HG02588 (cell line): ENCODE data around the gene RNF175.

Experiments
- ATAC-seq: cut with Tn5 transposase; IDR thresholded peaks from one replicate; pipeline ENCODE4 v1.9.1; 2021; ENCODE audit warnings: mild to moderate bottlenecking, moderate library complexity; ENCODE audit not compliant: unreplicated experiment

RNF175 gene

DNA sequence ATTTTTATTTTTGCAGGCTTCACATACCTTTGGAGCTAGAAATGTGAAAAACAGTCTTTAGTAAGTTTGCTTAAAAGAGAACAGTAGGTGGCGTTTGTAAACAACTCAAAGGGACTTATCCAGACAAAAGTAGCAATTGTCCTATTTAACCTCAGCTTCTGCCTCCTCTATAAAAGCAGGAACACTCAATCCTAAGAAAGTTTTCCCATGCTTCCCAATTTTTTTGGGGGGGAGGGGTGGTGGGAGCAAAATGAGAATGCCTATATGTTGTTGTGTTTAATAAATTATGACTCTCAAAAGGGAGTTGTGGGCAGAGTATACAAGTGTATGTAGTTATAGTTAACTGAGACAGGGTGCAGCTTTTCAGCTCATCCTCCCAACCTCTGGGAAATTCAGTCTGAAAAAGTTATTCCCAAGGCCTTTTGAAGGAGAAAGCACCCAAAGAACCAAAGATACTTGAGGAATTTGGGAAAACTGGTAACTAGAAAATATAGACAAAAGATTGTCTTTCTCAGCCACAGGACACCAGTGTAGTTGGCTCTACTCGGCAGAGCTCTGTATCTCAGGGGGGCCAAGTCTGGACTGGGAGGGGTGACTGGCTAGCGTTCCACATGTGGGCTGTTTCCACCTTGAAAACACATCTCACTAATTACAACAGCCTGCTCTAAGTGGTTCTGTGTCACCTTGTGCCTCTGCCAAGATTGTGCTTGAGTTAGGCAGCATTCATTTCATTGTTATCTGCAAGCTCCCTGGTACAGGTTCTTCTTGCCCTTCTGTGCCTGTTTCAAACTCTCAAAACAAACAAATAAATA is 26.3 kb upstream of the RNF175 start:
- ATAC-seq, result no peak

DNA sequence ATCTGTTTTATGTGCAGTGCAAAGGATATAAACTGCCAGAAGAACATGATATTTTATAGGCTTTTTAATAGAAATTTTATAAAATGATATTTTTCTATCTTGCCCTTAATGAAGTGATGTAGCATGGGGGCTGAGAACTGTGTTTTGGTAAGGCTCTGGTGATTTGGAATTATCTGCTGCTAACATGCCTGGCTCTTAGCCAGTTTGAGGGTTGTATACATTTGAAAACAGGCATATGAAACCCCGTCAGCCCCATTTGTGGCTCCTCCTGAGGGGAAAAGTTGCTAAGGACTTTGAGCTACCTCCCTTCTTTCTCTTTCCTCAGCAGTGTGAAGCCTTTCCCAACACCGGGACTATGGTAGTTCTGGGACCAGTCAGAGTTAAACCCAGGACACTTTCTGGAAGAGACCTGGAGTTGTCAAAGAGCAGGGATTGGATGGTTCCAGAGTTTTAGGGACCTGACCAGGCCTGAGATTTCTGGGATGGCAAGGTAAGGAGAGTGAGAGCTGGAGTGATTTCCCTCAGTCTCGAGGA is 24.4 kb upstream of the RNF175 start:
- ATAC-seq, result no peak

DNA sequence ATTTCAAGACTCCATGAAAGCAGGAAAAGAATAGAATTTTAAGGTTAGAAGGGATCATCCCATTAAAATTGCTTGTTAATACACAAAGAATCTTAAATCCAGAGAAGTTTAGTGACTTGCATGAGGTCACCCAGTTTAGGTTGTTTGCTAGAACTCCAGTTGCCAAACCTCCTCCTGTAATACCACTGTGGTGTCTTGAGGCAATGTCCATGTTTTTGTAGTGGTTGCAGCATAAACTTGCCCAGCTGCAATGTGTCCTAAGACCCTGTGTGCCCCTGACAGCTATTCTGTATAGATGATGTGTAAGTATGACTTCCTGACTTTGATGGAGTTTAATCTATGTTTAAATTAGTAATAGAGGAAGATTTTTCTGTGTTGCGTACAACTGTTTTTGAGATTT is 22.8 kb upstream of the RNF175 start:
- ATAC-seq, result no peak

DNA sequence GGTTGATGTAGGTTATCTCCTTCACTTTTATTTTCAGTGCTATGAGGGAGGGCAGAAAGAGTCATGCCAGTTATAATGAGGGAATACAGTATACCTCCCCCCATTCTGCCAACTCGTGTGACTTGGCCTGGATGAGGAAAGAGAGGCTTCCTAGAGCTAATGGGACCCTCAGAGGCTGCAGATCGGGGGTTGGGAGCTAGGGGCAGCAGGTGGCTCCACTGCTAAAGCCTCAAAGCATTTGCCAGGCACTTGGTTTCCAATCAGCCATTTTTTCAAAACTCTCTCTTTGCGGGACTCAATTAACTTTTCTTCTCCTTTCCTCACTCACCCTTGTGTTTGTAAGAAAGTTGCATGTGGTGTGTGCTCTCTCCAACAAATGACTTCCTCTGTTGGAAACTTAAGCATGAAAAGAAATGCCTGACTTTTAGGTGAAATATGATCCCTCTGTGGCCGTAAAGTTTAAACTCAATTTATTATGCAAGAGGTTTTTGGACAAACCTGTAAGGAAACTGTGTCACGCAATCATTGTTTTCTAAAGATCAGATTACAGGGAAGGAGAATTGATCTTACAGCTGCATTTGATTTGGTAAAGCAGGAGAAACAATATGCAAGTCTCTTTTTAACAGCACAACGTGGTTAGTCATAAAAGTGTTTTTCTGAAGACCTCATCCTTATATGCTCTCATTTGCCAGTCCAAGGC is 22.0 kb upstream of the RNF175 start:
- ATAC-seq, result no peak

DNA sequence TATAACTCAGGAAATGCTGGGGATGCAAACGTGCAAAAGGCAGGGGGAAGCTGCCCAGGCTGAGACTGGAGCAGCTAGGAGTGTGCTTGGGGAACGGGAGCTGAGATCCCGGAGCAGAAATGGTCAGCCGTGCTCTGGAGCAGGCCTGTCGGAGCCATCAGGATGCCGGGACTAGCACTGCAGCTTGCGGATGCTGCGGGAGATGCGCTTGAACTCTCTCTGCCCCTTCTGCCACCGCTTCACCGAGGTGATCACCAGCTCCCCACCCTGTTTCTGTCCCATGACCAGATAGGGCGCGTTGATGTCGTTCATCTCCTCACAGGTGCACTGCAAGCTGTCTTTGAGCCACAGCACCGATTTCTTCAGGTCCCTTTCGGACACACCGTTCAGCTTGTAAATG is 21.5 kb upstream of the RNF175 start:
- ATAC-seq, result no peak

DNA sequence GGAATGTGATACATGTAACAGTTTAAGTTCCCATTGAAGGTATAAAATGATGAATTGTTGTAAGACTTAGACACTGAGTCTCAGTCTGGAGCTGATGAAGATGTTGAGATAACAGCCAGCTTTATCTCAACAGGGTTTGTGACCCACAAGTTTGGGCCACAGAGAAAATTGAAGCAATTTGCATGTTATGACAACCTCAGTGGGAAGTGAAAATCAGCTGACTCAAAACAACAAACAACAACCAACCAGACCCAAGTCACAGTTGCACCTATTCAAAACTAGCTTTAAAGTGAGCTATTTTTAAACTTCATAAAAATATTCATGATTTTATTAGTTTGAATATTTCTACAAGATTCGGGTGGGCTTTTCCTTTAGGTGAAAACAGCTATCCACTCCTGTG is 21.1 kb upstream of the RNF175 start:
- no peak for ATAC-seq

DNA sequence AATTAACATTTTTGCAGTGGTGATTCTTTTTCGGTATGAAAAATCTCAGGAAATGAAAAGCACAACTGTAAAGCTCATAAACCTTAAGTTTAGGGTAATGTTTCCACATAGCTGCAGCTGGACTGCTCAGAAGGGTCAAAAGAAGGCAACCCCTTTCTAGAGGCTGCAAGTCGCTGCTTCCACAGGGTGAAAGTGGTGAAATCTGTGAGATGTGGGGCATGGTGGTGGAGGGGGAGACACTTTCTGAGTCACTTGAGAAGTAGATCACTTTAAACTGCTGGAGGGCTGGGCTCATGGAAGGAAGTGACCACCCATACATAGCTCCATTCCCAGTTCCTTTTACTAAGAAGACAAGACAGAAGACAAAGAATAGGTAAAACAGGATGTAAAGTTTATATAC is 20.4 kb upstream of the RNF175 start:
- ATAC-seq, result no peak

DNA sequence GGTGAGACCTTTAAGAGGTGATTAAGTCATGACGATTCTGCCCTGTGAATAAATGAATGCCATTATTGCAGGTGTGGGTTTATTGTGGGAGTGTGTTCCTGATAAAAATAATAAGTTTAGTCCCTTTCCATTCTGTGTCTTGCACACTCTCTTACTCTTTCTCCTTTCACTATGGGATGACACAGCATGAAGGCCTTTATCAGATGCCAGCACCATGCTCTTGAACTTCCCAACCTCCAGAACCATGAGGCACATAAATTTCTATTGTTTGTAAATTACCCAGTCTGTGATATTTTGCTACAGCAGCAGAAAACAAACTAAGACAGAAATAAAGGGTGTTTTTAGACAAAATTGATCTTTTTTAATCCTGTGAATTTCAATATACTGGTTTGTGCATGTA is 18.6 kb upstream of the RNF175 start:
- no peak for ATAC-seq

DNA sequence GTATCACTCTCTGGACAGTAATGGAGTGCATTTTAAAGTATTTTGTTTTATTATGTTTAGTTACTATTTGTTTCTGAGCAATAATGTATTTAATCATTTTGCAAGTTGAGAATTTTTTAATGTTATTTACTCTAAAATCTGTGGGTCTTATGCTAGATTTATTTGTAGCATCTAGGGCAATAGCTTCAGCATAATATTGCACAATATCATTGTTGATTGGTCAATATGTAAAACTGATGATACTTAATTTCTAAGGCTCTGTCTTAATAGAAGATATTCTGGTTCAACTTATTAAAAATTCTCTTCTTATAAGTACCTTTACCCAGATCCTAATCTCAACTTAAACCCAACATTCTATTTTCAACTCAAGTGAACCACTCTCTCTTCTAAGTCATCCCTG is 17.6 kb upstream of the RNF175 start:
- ATAC-seq, result no peak

DNA sequence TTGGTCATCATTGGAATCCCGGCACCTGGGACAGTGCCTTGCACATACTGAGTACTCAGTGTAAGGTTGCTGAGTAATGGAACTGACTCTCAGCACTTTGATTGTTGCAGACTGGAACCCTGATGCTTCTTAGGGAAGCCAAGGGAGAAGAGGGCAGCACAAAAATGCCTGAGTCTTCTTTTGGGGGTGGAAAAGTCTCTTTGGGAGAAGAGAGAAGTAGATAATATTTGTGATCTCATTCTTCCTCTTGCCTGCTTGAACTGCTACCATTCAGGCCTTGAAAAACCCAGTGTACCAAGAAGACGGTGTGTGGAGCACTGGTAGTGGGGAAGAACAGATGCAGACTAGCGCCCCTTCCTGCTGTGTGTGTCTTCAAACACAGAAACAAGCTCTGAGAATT is 16.8 kb upstream of the RNF175 start:
- ATAC-seq, result no peak

DNA sequence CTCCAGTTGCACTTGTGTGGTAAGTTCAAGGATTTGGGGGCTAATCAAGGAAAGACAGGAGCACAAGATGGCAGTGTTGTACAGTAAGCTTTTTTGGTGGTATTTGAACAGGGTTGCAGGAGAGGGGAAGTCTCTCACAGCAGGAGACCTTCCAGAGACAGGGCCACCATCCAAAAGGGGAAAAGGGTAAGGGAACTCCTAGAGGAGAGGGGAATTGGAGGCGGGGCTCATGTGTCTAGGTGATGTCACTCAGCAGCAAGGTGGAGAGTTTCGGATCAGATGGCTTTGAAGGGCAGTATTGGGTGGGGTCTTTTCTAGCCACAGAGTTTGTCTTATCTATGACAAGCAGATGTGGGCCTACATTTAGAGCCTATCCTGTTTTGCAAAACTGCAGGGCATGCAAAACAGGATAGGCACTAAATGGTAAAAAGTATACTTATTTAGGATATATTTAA is 13.4 kb upstream of the RNF175 start:
- ATAC-seq, result no peak

DNA sequence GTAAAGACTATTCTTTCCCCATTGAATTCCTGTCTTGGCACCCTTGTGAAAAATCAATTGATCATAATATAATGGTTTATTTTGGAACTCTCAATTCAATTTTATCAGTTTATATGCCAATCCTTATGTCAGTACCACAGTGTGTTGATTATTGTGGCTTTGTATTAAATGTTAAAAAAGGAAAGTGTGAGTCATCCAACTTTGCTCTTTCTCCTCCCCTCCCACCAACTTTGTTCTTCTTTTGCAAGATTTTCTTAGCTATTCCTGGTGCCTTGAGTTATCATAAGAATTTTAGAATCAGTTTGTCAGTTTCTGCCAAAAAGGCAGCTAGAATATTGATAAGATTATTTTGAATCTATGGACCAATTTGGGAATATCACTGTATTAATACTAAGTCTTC is 11.2 kb upstream of the RNF175 start:
- no peak for ATAC-seq

DNA sequence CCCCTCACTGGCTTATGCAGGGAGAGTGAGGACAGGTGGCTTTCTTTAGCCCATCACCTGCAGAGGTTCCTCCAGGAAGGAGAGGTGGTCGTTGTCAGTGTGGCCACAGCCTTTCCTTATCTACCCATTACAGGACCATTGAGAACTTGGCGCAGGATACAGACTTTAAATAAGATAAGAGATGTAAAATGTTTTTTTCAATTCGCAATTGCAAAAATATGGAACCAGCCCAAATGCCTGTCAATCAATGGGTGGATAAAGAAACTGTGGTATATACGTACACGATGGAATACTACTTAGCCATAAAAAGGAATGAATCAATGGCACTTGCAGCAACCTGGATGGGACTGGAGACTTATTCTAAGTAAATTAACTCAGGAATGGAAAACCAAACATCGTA is 6.9 kb upstream of the RNF175 start:
- ATAC-seq, result no peak

DNA sequence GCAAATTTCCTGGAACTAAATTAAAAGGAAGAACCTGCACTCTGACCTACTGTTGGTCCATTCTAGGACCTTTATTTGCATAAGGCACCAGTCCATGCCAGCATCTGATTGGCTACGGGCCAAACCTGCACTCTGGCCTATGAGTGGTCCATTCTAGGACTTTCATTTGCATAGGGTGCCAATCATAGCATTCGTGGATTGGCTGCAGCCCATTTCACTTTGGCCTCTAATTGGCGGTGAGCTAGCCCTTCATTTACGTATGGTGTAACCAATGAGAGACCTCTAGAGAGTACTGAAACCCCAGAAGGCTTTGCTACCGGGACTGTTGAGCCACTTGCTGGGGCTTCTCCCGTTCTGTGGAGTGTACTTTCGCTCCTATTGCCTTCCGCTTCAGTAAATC is 6.1 kb upstream of the RNF175 start:
- no peak for ATAC-seq

DNA sequence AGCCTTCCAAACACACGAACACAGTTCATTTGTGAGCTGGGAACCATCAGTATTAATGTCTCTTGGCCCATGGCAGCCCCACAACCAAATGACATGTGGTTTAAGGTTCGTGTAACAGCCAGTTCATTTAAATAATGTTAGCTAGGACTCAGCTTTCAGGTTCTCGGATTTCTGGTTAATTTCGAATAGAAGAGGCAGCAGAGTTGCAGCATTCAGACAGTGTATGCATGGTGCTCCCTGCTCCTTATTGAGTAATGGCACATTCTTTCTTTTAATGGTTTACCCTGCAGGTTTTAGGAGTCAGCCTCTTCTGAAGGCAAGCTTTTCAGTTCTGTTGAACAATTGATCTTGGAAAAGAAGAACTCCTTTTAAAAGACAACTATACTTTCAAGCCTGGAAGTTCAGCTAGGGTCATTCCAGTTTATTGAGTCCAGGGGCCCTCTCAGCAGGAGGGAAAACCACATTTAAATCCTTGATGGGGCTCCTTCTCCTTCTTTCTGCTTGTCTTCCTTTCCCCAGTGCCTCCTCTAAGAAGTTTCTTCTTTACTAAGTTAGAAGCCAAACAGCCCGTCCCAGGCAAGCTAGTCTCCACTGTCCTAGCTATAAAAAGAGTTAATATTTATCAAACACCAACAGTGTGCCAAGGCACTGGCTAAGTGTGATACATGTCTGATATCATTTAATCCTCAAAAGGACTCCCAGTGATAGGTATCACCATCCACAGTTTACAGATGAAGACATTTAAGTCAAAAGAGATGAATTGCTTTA is 5.0 kb upstream of the RNF175 start:
- no peak for ATAC-seq

DNA sequence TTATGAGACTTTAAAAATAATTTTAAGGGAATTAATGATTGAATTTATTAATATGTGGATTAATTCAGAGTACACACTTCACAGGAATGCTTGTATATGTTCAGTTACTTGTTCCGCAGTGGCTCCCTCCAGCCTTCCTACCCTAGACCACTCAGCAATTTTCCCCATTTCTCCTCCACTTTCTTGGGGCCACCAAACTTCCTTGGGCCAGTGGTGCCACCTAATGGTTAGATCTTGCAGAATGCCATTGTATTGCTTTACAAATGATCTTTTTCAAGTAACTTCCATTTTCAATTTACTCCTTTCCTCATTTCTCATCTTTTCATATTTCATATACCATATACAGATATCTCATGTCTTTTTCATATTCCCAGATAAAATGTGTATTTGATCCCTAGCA is 3.6 kb upstream of the RNF175 start:
- no peak for ATAC-seq

DNA sequence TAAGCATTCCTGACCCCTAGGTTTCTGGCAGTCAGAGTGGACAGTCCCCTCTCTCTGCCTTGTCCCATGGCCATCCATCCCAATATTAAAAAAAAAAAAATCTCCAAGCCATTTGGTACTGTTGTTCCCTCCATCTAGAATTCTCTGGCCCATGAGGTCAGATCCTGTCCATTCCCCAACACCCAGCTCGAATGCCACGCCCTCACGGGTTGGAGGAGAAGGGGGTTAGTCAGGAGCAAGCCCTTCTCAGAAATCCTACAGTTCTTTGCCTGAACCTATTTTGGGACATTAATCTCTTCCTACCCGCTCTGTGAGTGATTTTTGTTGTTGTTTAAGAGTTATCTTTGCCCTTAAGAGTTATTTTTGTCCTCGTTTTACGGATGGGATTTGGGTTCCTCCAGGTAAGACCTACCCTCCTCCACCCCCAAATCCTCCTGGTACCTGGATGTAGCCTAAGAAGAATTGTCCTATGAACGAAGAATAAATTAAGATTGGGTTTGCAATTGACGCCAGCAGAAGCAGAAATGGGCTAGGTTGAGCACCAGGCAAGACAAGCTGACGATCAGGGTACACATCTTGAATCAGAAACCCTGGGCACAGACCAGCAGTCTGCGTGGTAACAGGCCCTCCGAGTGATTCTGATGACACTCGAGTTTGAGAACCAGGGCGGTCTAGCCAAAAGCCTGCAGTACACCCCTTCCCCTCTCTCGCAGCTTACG is 977 bp downstream of the RNF175 start:
- ATAC-seq, result no peak

DNA sequence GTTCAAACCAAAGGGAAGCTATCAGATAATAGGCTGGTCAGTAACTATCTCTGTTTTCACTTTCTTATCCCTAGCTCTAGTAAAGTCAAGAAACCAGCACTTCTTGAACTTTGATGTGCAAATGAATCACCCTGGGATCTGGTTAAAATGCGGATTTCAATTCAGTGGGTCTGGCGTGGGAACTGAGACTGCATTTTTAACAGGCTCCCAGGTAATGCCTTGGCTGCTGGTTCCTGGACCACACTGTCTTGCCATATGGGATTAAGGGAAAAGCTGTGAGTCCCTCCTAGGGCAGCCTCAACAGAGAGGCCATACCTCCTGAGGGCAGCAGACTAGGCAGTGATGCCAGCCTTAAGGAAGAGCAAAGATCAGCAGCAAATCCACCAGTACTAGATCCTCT is 1.7 kb downstream of the RNF175 start:
- ATAC-seq, result no peak

DNA sequence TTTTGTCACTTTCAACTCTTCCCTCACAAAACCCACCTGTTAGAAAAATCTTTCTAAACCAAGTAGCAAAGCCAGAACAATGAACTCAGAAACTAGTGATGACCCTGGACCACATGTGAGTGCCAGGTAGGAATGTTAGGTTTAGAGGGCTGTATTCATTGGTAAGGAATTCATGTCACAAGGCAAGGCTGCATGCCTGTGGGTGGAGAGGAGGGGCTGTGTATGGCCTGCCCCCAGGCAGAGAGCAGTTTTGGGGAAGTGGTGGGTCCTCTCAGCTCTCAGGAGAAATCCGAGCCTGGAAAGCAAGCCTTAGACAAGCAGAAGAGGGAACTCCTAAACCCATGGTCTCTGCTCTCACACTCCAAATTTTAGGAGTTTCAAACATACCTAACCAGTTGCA is 2.4 kb downstream of the RNF175 start:
- no peak for ATAC-seq

DNA sequence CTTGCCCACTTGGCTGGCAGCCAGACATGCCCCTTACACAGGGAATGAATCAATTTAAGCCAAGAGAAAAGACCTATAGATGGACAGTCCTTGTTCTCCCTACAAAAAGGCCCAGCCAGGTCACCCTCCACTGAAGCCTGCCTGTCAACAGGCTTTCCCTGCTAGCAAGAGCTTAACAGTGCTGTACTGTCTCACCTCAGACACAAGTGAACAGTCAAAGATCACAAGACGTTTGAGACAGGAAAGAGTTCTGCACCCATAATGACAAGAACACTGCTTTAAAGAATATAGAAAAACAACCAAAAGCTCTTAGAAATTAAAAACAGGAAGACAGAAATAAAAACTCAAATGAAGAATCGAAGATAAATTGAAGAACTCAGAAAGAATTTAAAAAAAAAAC is 4.6 kb downstream of the RNF175 start:
- ATAC-seq, result no peak
